HG03103 (cell line): Measurements from ENCODE around the gene EEPD1.
"Not testable (repeated sequence)": the region's sequence is repeated elsewhere in the genome, so short reads cannot be mapped to it uniquely, and the experiment has no call there.

Source experiments
- ATAC-seq: cut with Tn5 transposase; IDR thresholded peaks from one replicate; pipeline ENCODE4 v1.9.1; 2021; ENCODE audit warnings: low read depth; ENCODE audit not compliant: unreplicated experiment

EEPD1 gene

DNA sequence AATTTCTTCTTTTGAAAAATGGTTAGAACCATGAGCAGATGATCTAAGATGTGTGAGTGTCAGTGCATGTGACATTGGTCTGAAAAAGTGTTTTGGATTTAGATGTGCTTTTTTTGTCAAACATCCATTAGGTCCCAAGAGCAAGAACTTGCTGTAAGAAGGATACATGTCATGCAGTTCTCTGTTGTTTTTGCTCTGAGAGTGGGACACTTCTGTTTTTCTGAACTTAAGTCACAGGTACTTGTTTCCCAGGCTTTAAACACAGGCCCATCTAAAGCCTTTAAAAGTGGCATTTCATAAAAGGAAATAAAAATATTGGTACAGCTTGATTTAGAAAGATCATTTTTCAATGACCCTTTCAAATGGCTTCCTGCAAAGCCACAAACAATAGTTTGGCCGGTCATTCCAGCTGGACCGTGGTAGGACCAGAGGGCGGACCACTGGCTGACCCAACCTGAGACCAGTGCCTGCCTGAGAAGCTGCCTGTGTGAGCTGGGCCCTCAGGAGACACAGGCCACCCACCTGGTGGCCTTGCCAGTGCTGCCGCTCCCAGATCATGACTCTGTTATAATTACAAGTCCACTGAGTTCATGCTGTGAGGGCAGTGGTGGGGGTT is 92.7 kb downstream of the EEPD1 start:
- ATAC-seq = no peak

DNA sequence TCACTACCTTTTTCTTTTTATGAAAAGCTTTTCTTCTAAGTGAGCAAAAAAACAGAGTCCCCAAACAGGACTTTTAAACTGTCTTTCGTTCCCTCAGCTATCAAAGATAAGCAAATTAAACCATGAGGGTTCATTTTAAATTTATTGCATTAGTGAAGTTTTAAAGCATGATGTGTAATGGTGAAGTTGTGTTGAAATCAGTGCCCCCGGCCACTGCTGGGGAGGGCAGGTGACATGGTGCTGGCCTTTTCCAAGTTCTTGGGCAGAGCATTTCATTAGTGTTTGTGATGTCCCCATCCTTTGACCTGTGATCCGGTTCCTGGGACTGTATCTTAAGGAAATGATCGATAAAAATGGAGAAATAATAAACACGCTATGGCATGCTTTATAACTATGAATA is 96.0 kb downstream of the EEPD1 start:
- ATAC-seq = no peak

- ATAC-seq = no peak
Measured at GRCh38 chr7:36253699-36254098, 100.6 kb downstream of the EEPD1 start.

- ATAC-seq = not testable (repeated sequence)
Measured at GRCh38 chr7:36258510-36259259, 105.6 kb downstream of the EEPD1 start.

DNA sequence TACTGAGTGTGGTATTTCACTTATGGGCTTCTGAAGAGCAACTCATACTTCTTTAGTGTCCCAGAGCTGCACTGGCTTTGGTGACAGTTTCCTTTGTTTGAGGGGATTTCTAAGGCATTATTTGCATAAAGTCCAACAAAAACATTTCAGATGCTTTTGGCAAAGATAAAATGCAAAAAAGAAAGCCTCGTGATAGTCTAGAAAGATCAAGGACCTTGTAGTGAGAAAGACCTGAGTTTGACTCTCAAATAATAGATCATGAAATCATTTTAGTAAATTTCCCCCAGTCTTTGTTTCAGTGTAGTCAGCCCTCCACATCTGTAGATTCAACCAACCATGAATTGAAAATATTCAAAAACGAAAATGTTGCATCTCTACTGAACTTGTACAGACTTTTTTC is 107.4 kb downstream of the EEPD1 start:
- ATAC-seq = no peak

DNA sequence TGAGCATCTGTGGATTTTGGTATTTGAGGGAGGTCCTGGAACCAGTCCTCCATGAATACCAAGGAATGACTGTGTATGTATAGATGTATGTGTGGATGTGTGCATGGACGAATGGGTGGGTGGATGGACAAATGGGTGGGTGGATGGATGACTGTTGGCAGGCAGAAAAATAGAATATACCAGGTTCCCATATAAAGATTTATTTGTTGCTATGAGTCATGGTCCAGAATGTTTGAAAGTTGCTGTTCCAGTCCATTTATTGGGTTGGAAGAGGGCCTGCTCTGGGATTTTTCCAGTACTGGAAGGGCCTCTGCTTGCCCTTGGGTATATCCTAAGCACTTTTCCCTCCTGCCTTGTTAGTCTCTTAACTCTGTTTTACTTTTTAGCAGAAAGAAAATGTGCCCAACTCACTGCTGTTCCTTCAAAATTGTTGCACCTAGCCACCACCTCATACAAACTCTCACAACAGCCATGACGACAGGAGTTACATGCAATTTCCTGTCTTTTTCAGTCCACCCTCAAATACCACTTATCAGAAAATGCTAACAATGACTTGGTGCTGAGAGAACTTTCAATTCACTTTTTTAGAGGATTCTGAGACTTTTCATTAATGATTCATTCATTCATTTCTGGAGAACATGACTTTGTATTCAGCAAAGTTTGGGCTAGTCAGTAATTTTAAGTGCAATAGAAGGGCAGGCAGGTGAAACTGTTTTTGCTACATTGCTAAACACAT is 108.1 kb downstream of the EEPD1 start:
- ATAC-seq = no peak

DNA sequence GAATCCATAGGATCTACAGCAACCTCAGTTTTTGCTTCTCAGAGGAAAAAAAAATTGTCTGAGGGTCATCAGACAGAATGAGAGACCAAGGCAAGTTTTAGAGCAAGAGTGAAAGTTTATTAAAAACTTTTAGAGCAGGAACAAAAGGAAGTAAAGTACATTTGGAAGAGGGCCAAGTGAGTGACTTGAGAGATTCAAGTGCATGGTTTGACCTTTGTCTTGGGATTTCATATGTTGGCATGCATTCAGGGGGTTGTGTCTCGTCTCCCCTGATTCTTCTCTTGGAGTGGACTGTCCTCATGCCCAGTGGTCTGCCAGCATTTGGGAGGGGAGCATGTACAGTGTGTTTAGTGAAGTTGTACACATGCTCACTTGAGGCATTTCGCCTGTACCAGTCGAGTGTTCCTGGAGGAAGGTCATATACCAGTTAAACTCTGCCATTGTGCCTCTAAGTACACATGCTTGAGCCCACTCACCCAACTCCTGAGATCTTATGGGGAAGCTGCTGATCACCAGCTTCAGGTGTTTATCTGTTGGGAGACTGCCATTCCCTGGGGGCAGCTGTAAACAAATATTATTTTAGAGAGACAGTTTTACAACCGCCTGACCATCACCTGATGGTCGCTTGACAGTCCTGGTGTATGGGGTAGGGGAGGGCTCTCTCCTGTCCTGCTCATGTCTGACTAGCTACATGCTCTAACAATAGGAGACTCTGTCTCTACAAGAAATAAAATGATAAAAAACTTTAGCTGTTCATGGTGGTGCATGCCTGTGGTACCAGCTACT is 109.4 kb downstream of the EEPD1 start:
- no peak for ATAC-seq

DNA sequence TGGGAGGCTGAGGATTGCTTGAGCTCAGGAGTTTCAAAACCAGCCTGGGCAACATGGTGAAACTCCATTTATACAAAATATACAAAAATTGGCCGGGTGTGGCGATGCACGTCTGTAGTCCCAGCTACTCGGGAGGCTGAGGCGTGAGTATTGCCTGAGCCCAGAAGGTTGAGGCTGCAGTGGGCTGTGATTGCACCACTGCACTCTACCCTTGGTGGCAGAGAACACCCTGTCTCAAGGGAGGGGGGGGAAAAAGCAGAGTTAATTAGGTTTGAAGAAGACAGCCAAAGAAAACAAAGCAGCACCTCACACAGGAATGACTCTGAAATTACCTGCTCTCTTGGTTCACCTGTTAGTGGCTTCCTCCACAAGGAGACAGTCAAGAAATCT is 110.0 kb downstream of the EEPD1 start:
- no peak for ATAC-seq

- ATAC-seq = no peak
Measured at GRCh38 chr7:36264123-36264801, 111.2 kb downstream of the EEPD1 start.

- ATAC-seq = no peak
Measured at GRCh38 chr7:36264913-36265516, 112.0 kb downstream of the EEPD1 start.

- no peak for ATAC-seq
Measured at GRCh38 chr7:36265680-36266079, 112.6 kb downstream of the EEPD1 start.

DNA sequence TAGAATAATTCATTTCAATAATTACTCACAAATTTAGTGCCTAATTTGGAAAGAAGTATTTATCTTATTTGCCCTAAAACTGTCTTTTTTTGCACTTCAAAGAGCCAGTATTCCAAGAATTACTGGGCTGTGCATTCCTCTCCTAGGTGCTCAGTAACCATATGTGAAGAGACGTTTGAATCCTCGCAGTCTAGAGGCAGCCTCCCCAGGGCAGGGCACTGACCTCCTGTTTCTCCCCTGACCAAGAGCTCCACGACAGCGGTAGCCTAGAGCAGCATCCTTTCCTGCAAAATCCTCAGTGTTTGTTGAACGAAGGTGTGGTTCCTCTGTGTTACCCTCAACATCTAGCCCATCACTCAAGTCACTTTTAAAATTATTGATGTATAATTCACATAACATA is 113.1 kb downstream of the EEPD1 start:
- no peak for ATAC-seq

- ATAC-seq = no peak
Measured at GRCh38 chr7:36266683-36267082, 113.6 kb downstream of the EEPD1 start.

- no peak for ATAC-seq
Measured at GRCh38 chr7:36272211-36272566, 119.1 kb downstream of the EEPD1 start.

GRCh38 chr7:36272567-36273269 is 119.7 kb downstream of the EEPD1 start:
- ATAC-seq = no peak

DNA sequence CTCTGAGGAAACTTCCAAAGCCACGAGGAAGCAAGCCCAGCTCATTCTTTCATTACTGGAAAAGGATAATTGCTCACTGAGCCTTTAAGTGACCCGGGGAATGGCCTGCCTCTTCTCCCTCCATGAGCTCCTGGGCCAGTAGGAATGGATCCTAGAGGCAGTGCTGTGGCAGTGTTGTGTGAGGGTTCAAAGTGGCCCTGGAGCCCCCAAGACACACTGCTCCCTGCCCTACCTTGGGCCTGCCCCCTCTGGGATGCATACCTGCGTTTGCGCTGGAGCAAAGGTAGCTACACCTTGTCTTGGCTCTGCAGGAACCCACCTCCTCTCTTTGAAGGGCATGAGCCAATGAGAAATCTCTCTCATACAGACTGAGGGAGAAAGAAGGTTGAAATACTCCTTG is 120.8 kb downstream of the EEPD1 start:
- ATAC-seq = no peak

GRCh38 chr7:36275735-36276284 is 122.8 kb downstream of the EEPD1 start:
- ATAC-seq = no peak

DNA sequence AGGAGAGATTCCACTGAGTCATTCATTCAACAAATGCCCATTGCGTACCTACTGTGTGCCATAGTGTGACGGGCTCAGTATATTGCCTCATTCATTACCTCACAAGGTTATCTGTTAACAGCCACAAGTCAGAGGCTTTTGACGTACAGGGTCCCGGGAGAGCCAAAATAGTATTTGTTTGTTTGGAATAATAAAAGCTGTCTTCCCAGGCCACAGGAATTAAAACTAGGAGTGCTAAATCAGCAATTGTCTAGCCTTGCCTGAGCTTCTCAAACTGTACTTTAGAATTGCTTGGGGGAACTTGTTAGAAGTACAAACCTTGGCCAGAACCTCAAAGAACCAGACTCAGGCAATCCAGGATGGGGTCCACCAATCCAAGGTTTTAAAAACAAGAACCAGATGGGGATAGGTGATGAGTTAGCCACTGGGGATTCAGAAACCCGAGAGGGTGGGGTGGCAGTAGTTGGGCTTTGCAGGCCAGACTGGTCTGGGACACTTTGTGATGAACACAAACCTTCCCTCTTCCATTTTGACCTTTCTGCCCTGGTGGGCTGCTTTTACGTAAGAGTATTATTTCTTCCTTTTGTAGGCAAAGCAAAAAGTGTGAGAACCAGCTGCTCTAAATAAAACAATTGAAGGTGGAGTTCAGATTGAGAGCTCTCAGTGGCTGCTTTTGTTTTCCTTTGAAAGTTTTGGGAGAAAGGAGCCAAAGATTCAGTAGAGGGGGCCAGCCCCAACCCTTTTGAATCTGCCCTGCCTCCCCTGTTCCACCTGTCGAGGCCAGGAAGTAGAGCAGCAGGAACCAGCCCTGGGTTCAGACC is 123.6 kb downstream of the EEPD1 start:
- ATAC-seq = no peak

DNA sequence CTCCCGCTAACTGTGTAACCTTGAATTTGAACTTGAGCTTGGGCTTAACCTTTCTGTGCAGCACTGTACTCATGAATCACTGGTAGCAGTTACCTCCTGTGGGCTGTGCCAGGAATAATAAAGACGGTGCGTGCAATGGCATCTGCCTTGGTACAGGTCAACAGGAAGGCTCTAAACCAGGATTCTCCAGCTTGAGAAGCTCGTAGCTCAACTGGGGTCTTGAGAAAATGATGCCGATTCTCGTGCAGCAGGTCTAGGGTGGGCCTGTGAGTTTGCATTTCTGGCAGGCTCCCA is 124.1 kb downstream of the EEPD1 start:
- no peak for ATAC-seq
